Fibroblast of gingiva (primary cell): Measurements from ENCODE around the gene JMJD6.
"Not testable (repeated sequence)": the region's sequence is repeated elsewhere in the genome, so short reads cannot be mapped to it uniquely, and the experiment has no call there.

ENCODE experiments used
- DNase-seq: peaks from one replicate; pipeline ENCODE4 v3.0.0-alpha.2; 2011; ENCODE audit warnings: low read depth

JMJD6 gene

GRCh38 chr17:76736349-76737081 lies 10.1 kb upstream of the JMJD6 start:
- peak; percentile 79 for DNase-seq

- DNase-seq = no peak
These were observed 9.4 kb upstream of the JMJD6 start for GRCh38 chr17:76735586-76736348.

DNA sequence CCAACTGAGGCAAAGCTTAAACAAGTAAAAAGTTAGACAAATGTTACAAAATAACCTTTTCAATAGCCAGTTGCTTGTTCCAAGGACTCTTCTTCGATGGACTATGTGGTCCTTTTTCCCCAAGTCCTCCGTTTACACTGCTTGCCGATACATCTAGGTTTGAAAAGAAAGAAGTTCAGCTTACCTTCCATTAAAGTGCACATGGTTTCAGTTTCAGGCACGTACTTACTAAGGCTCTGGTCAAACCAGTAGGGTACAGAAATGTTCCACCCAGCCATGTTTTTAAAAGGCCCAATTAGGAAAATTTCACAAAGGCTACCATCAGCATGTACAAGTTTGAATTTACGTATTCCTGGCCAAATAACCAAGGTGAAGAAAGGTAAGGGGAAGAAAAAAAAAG lies 8.6 kb upstream of the JMJD6 start:
- DNase-seq = peak; percentile 20

DNA sequence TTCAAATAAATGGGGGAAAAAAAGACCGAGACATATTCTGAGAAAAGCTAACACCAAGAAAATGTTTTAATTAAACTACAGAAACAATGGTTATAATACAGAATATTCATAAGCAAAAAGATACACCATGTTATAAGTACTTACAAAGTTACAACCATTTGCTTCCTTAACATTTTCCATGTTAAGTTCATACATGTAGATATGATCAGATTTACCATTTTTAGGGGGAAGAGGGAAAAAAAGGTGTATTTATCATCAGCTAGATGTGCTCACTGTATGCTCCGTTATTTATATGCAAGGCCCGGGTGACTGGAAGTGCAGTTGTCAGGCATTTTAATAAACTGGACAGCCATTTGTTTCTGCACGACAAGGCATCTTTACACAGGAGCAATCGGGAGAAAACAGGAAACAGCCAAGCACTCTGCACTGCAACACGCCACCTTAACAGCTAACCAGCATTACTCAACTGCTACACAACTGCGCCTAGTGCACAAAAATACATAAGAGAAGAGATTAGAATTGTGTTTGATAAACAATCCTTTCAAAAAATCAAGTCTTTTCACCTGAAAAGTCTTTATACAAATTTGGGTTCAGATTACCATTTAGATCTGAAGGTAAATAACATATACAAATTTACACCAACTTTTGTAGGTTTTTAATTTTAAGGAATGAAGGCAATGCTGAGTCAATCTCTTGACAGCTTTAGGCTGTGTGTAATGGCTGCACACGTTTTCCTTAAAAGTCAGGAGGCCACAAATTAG lies 7.9 kb upstream of the JMJD6 start:
- peak; percentile 14 for DNase-seq

- DNase-seq = no peak
These were observed 7.2 kb upstream of the JMJD6 start for GRCh38 chr17:76733618-76733957.

- peak; percentile 47 for DNase-seq
These were observed 6.6 kb upstream of the JMJD6 start for GRCh38 chr17:76732734-76733617.

- DNase-seq = not testable (repeated sequence)
These were observed 5.7 kb upstream of the JMJD6 start for GRCh38 chr17:76731800-76732733.

- peak; percentile 16 for DNase-seq
These were observed 1.5 kb upstream of the JMJD6 start for GRCh38 chr17:76727745-76728456.

DNA sequence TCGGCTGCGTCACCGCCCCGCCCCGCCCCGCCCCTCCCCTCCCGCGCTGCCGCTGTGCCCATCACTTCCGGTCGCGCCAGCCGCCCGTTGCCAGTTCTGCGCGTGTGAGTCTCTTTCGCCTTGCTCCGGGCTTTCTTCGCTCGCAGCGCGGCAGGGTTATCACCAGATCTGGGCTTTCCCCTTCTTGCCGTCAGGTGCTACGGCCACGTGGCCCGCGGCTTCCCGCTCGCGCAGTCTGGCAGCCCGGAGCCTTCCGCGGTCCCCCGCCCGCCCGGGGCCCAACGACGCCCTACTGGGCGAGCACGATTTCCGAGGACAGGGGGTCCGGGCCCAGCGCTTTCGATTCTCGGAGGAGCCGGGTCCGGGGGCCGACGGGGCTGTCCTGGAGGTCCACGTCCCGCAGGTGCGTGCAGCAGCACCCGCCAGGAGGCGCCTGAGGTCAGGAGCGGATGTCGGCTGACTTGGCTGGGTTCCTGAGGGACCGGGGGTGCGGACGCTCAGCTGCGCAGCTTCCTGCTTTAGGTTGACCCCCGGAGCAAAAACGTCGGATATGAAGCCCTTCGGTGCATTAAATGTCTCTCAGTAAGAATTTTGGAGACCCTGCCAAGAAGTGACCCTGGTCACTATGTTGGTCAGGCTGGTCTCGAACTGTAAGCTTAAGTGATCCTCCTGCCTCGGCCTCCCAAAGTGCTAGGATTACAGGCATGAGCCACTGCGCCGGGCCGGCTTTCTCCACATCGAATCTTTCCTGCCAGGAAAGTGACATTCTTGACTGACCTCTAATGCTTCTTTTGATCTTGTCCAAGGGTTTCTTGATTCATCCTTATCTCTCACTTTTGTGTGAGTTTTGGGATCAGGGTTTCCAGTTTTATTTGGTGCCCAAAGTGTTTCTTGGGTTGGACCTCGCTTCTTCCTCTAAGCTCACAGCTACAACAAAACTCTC lies 641 bp upstream of the JMJD6 start, which contains the start of gene METTL23:
Gene METTL23 (plus strand): TSS at position 64 of the 943 bp plus-strand sequence. CDS start 2,872 bp downstream, outside the sequence.
- peak; percentile 76 for DNase-seq

DNA sequence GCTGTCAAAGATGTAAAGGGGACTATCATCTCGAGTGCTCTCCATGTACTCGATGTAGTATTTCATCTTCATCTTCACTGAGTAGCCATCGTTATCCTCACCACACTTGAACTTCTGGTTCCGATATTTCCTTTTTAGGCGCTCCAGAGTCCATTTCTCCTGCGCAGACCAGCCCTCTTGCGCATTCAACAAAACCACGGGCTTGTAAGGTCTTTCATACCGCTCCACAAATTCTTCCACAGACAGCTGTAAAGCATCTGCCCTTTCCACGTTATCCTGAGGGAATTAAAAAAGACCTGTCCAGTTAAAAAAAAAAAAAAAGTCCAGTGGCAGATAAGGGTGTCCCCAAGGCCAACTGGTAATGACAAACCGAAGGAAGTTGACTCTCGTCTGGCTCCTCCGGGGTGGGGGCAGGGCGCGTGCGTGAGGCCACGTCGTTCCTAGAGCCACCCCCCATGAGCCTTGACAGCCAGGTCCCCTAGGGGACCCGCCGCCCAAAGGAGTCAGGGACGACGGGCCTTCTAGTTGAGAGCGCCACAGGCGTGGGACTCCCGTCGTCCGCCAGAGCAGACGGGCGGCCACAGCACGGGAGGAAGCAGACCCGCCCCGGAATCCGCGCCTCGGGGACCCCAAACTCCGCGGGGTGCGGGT lies 701 bp downstream of the JMJD6 start:
- peak; percentile 55 for DNase-seq

- DNase-seq = no peak
These were observed 2.6 kb downstream of the JMJD6 start for GRCh38 chr17:76723812-76724211.

DNA sequence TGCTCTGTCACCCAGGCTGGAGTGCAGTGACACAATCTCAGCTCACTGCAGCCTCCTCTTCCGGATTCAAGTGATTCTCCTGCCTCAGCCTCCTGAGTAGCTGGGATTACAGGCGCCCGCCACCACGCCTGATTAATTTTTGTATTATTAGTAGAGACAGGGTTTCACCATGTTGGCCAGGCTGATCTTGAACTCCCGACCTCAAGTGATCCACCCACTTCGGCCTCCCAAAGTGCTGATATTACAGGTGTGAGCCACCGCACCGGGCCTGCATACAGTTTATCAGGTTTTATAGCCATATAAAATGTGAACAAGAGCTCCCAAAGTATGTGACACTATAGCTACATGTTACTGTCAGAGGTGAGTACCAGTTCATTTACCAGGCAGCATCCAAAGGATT lies 3.4 kb downstream of the JMJD6 start:
- not testable (repeated sequence) for DNase-seq

DNA sequence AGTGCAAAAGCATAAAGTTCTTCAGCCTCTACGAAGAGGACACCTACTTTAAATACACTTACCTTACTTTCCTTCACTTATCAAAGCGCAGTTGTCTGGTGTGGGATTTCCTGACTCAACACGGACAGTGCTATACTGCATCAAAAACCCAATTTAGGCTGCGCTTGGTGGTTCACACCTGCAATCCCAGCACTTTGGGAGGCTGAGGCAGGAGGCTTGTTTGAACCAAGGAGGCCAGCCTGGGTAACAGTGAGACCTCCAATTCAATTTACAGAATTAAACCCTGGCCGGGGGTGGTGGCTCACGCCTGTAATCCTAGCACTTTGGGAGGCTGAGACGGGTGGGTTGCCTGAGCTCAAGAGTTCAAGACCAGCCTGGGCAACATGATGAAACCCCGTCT lies 4.1 kb downstream of the JMJD6 start:
- no peak for DNase-seq

DNA sequence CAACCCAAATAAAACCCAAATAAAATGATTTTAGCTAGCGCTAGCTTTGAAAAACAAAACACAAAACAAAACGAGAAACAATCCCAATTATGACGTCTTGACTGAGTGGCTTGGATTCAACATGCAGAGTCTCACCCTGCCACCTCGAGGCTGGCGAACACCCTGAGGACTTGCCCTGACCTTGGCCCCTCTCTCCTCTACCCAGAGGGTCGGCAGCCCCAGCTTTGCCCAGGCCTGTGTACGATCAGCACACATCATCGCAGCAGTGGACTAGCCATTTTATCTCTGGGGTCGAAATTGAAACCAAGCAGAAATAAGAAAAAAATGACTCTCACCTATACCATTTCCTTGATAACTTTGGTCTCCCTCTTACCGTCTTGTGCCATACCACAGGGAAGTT lies 4.9 kb downstream of the JMJD6 start:
- no peak for DNase-seq

DNA sequence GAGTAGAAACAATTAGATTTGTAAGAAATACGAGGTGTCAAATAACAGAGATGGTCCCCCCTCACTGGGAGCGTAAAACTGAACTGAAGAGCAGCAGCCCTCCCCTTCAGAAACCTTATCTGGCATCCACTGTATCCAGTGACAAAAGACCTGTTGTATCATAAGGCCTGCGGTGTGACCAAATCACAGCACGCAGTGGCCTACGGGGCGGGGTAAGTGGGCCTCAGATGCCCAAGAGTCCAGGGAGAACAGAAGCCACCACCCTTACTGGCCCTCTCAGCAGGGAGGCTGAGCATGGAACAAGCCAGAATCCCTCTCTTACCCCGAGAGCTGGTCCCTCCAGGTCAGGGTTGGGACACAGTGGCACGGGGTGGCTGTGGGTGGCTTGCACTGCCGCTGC lies 5.5 kb downstream of the JMJD6 start:
- DNase-seq = no peak

DNA sequence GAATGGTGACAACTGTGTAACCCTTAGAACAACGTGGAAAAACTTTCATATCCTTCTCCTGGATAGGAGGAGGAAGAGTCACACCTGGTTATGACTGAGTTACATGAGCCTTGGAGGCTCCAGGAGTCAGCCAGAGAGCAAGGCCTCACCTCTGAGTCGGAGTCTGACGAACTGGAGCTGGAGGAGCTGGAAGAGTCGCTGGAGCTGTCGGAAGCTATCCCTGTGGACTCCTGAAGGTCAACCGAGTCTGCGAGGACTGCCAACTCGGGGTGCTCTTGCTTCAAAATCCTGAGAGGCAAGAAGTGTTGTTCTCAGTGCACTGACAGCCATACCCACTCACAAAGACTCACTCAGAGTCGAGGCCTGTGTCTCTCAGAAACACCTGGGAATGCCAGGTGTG lies 6.2 kb downstream of the JMJD6 start:
- no peak for DNase-seq

GRCh38 chr17:76718516-76718915 lies 7.9 kb downstream of the JMJD6 start:
- no peak for DNase-seq

GRCh38 chr17:76716839-76717215 lies 9.6 kb downstream of the JMJD6 start:
- peak; percentile 92 for DNase-seq
